Measurements from ENCODE around the gene GSTA1. TPM values are rescaled to one million over a fixed set of nuclear protein-coding genes. Genes with fewer than 3 reads are reported as not detected.
"Not testable (repeated sequence)": the region's sequence is repeated elsewhere in the genome, so short reads cannot be mapped to it uniquely, and the experiment has no call there.

The GSTA1 gene
- total RNA-seq, 1 experiment from 2014 or later: not detected

- no peak for TF ChIP-seq CTCF (conservative IDR thresholded peaks at IDR 0.05)
- H2BK5ac ChIP-seq (ENCODE audit: insufficient read length, low read length): no peak overlapping the region
- H3K9me3 ChIP-seq (ENCODE audit: control insufficient read depth, low read depth, low read length): no peaks in the 10 kb centered on the region
- no peak overlapping the region for H2BK20ac ChIP-seq (ENCODE audit: low read depth, low read length, poor library complexity, severe bottlenecking)
- no peak overlapping the region for H3K27ac ChIP-seq (ENCODE audit: insufficient read length, low read depth, low read length)
- no peak overlapping the region for H4K8ac ChIP-seq (replicated peaks; ENCODE audit: insufficient read length, low read depth, low read length)
- no peak overlapping the region for H2AFZ ChIP-seq (ENCODE audit: low read length)
- H3K56ac ChIP-seq (ENCODE audit: insufficient read length, low read depth, low read length): no peak overlapping the region
- Mint-ChIP-seq H3K36me3 (ENCODE audit: insufficient read depth in 1 of 3, low read depth in 3 of 3) (peaks cover 5 to 15% (median 5%) of the 10 kb centered on the region in 3 experiments), H3K27me3 (ENCODE audit: low read depth) (no peaks in the 10 kb centered on the region; the same call in 1 of the 2 replicates), H3K4me1 (peaks cover 0 to 8% of the 10 kb centered on the region in 2 experiments; a peak in 2 of 4 replicates), H3K4me3 (no peak overlapping the region), H3K9me3 (peaks cover 11 to 24% of the 10 kb centered on the region in 2 experiments), H3K27ac (no peak overlapping the region; a peak in 1 of 7 replicates)
- no CpG with 5 or more reads among the region's 1 CpG for WGBS (ENCODE audit: extremely low coverage, insufficient read length, low lambda C conversion rate)
- H3K4me2 ChIP-seq (ENCODE audit: insufficient read depth, insufficient read length, low read length): no peak overlapping the region
- no peaks in the 10 kb centered on the region for H3K79me1 ChIP-seq (ENCODE audit: insufficient read depth, low read depth, low read length, poor library complexity, severe bottlenecking)
- H3T11ph ChIP-seq (ENCODE audit: low read length): no peak overlapping the region
- no peak overlapping the region for H3K23ac ChIP-seq (ENCODE audit: insufficient read length, low read depth, low read length)
- H4K20me1 ChIP-seq (ENCODE audit: control insufficient read depth, insufficient read depth, insufficient read length): no peaks in the 10 kb centered on the region
- no peak overlapping the region for H4K5ac ChIP-seq (ENCODE audit: insufficient read length, low read depth, low read length)
- no peaks in the 10 kb centered on the region for H3K23me2 ChIP-seq (ENCODE audit: insufficient read length, low read depth, low read length, poor library complexity, severe bottlenecking)
- H2BK12ac ChIP-seq (ENCODE audit: insufficient read length, low read depth, low read length): no peak overlapping the region
- no peak overlapping the region for H2BK120ac ChIP-seq (ENCODE audit: low read depth, low read length, poor library complexity, severe bottlenecking)
- DNase-seq: no peak
- no peak overlapping the region for H2AK5ac ChIP-seq (ENCODE audit: insufficient read length, low read length)
- no peaks in the 10 kb centered on the region for H3K4me1 ChIP-seq (ENCODE audit: insufficient read depth, low read length)
- H2BK15ac ChIP-seq (ENCODE audit: low read depth, low read length): no peak overlapping the region
- no peaks in the 10 kb centered on the region for H3K79me2 ChIP-seq (ENCODE audit: insufficient read depth, low read length)
- H4K91ac ChIP-seq (ENCODE audit: insufficient read length, low read depth, low read length): no peak overlapping the region
- H3K14ac ChIP-seq (ENCODE audit: insufficient read depth, low read length): no peak overlapping the region
- no peak overlapping the region for H3K4ac ChIP-seq (ENCODE audit: low read depth, low read length)
- no peak overlapping the region for H3K18ac ChIP-seq (ENCODE audit: insufficient read length, low read depth, low read length)
- no peak overlapping the region for H3K9ac ChIP-seq (ENCODE audit: extremely low read depth, insufficient read length, low read length)
- no peaks in the 10 kb centered on the region for H3K27me3 ChIP-seq (ENCODE audit: insufficient read depth, low read length)
Observed at GRCh38 chr6:52790861-52791260, 12.8 kb downstream of the GSTA1 start.

- H3K18ac ChIP-seq (ENCODE audit: insufficient read length, low read depth, low read length); H3K4me3 Mint-ChIP-seq; H3K9ac ChIP-seq (ENCODE audit: extremely low read depth, insufficient read length, low read length); H3K27me3 Mint-ChIP-seq (ENCODE audit: low read depth); H2BK20ac ChIP-seq (ENCODE audit: low read depth, low read length, poor library complexity, severe bottlenecking); H2AK5ac ChIP-seq (ENCODE audit: insufficient read length, low read length); H3K4ac ChIP-seq (ENCODE audit: low read depth, low read length); H3K79me1 ChIP-seq (ENCODE audit: insufficient read depth, low read depth, low read length, poor library complexity, severe bottlenecking); H3K9me3 ChIP-seq (ENCODE audit: control insufficient read depth, low read depth, low read length); H2AFZ ChIP-seq (ENCODE audit: low read length); H3K27me3 ChIP-seq (ENCODE audit: insufficient read depth, low read length); H3K27ac ChIP-seq (ENCODE audit: insufficient read length, low read depth, low read length); H2BK12ac ChIP-seq (ENCODE audit: insufficient read length, low read depth, low read length); H3K4me1 ChIP-seq (ENCODE audit: insufficient read depth, low read length); H3K27ac Mint-ChIP-seq; H4K8ac ChIP-seq (replicated peaks; ENCODE audit: insufficient read length, low read depth, low read length); H2BK120ac ChIP-seq (ENCODE audit: low read depth, low read length, poor library complexity, severe bottlenecking); H4K91ac ChIP-seq (ENCODE audit: insufficient read length, low read depth, low read length); H3K4me2 ChIP-seq (ENCODE audit: insufficient read depth, insufficient read length, low read length); H3K23me2 ChIP-seq (ENCODE audit: insufficient read length, low read depth, low read length, poor library complexity, severe bottlenecking); H3K14ac ChIP-seq (ENCODE audit: insufficient read depth, low read length); H3K79me2 ChIP-seq (ENCODE audit: insufficient read depth, low read length); DNase-seq; H3K4me1 Mint-ChIP-seq; H2BK15ac ChIP-seq (ENCODE audit: low read depth, low read length); H2BK5ac ChIP-seq (ENCODE audit: insufficient read length, low read length); H3K23ac ChIP-seq (ENCODE audit: insufficient read length, low read depth, low read length); H4K20me1 ChIP-seq (ENCODE audit: control insufficient read depth, insufficient read depth, insufficient read length); H3K56ac ChIP-seq (ENCODE audit: insufficient read length, low read depth, low read length); H3T11ph ChIP-seq (ENCODE audit: low read length); H4K5ac ChIP-seq (ENCODE audit: insufficient read length, low read depth, low read length): not testable (repeated sequence)
- peaks cover 4 to 15% (median 5%) of the 10 kb centered on the region in 3 experiments for H3K36me3 Mint-ChIP-seq (ENCODE audit: insufficient read depth in 1 of 3, low read depth in 3 of 3)
- WGBS (ENCODE audit: extremely low coverage, insufficient read length, low lambda C conversion rate): no CpG with 5 or more reads among the region's 1 CpG
- peaks cover 11 to 24% of the 10 kb centered on the region in 2 experiments for H3K9me3 Mint-ChIP-seq
Observed at GRCh38 chr6:52789658-52790057, 14.0 kb downstream of the GSTA1 start.

Data from H9 (cell line).